Type B pancreatic cell (in vitro differentiated cells): ENCODE results near the gene KCNG2. TPM values are rescaled to one million over a fixed set of nuclear protein-coding genes. Genes with fewer than 3 reads are reported as not detected.
"Not testable (repeated sequence)": the region's sequence is repeated elsewhere in the genome, so short reads cannot be mapped to it uniquely, and the experiment has no call there.

Source experiments
- DNase-seq: peaks from one replicate; pipeline ENCODE4 v3.0.0; 2021; ENCODE audit warnings: mixed read lengths; ENCODE audit not compliant: unreplicated experiment; ENCODE audit errors: extremely low spot score
- H3K27ac Mint-ChIP-seq: 2 replicates; pipeline ENCODE4 v1.8.0; 2021; ENCODE audit warnings: mild to moderate bottlenecking, mixed read lengths
- H3K27me3 Mint-ChIP-seq: 2 replicates; pipeline ENCODE4 v1.8.0; 2021; ENCODE audit warnings: mixed read lengths
- H3K36me3 Mint-ChIP-seq: 2 replicates; pipeline ENCODE4 v1.8.0; 2021; ENCODE audit warnings: mixed read lengths
- H3K4me1 Mint-ChIP-seq: one replicate; pipeline ENCODE4 v1.8.0; 2021; ENCODE audit warnings: mixed read lengths; ENCODE audit not compliant: unreplicated experiment
- H3K4me3 Mint-ChIP-seq: 2 replicates; pipeline ENCODE4 v1.8.0; 2021; ENCODE audit warnings: mild to moderate bottlenecking, mixed read lengths
- H3K9me3 Mint-ChIP-seq: 2 replicates; pipeline ENCODE4 v1.8.0; 2021; ENCODE audit warnings: mixed read lengths
- CTCF ChIP-seq: fragments of 200-600 bp; sonication (generic); conservative IDR thresholded peaks from 2 replicates; pipeline ENCODE4 v1.5.0; 2021; ENCODE audit warnings: antibody characterized with exemption, mild to moderate bottlenecking
- total RNA-seq: library from RNA; stranded (reverse); gene quantifications from 2 replicates; pipeline ENCODE4 v1.2.1, GENCODE V29; 2021; ENCODE audit warnings: low replicate concordance

The KCNG2 gene
- total RNA-seq, 1 donor from 2014 or later = 0.29 TPM

GRCh38 chr18:79751918-79752578, 45.7 kb upstream of the KCNG2 start:
- H3K9me3 Mint-ChIP-seq, H3K4me3 Mint-ChIP-seq, DNase-seq, H3K4me1 Mint-ChIP-seq, H3K27me3 Mint-ChIP-seq, H3K27ac Mint-ChIP-seq: not testable (repeated sequence)
- peak; percentile 33 for TF ChIP-seq CTCF
- peaks cover 15% of the 10 kb centered on the region for H3K36me3 Mint-ChIP-seq

- H3K27me3 Mint-ChIP-seq, H3K4me1 Mint-ChIP-seq, H3K9me3 Mint-ChIP-seq, H3K27ac Mint-ChIP-seq, H3K4me3 Mint-ChIP-seq, DNase-seq: not testable (repeated sequence)
- H3K36me3 Mint-ChIP-seq = peaks cover 12% of the 10 kb centered on the region
- peak; percentile 41 for TF ChIP-seq CTCF
Measured at GRCh38 chr18:79752946-79753345, 44.8 kb upstream of the KCNG2 start.

- no peak for DNase-seq
- TF ChIP-seq CTCF = no peak
- Mint-ChIP-seq H3K9me3 (no peaks in the 10 kb centered on the region), H3K27ac (no peak overlapping the region), H3K4me1 (peaks cover 7% of the 10 kb centered on the region), H3K36me3 (peaks cover 10% of the 10 kb centered on the region), H3K27me3 (no peaks in the 10 kb centered on the region), H3K4me3 (no peak overlapping the region)
Measured at GRCh38 chr18:79753391-79753851, 44.3 kb upstream of the KCNG2 start.

GRCh38 chr18:79754022-79754761, 43.5 kb upstream of the KCNG2 start:
- Mint-ChIP-seq H3K9me3 (peaks cover 4% of the 10 kb centered on the region), H3K4me3 (no peak overlapping the region), H3K36me3 (peaks cover 10% of the 10 kb centered on the region), H3K27ac (no peak overlapping the region), H3K4me1 (peaks cover 7% of the 10 kb centered on the region), H3K27me3 (no peaks in the 10 kb centered on the region)
- TF ChIP-seq CTCF = no peak
- DNase-seq = no peak

GRCh38 chr18:79754831-79755351, 42.8 kb upstream of the KCNG2 start:
- Mint-ChIP-seq H3K27me3 (no peaks in the 10 kb centered on the region), H3K27ac (no peak overlapping the region), H3K36me3 (peaks cover 5% of the 10 kb centered on the region), H3K9me3 (peaks cover 7% of the 10 kb centered on the region), H3K4me3 (no peak overlapping the region), H3K4me1 (peaks cover 2% of the 10 kb centered on the region)
- DNase-seq = no peak
- no peak for TF ChIP-seq CTCF
